Progenitor cell of endocrine pancreas (in vitro differentiated cells): Measurements from ENCODE around the gene PLGRKT. TPM values are rescaled to one million over a fixed set of nuclear protein-coding genes. Genes with fewer than 3 reads are reported as not detected.

Experiments
- DNase-seq: peaks from one replicate; pipeline ENCODE4 v3.0.0; 2021; ENCODE audit warnings: low spot score; ENCODE audit not compliant: unreplicated experiment
- H3K27ac Mint-ChIP-seq: 2 replicates; pipeline ENCODE4 v1.8.0; 2021; ENCODE audit warnings: mild to moderate bottlenecking, moderate library complexity, mixed read lengths
- H3K27me3 Mint-ChIP-seq: 2 replicates; pipeline ENCODE4 v1.8.0; 2021; ENCODE audit warnings: mixed read lengths
- H3K36me3 Mint-ChIP-seq: 2 replicates; pipeline ENCODE4 v1.8.0; 2022; ENCODE audit warnings: mixed read lengths; ENCODE audit not compliant: insufficient read depth
- H3K4me1 Mint-ChIP-seq: 2 replicates; pipeline ENCODE4 v1.8.0; 2021; ENCODE audit warnings: low read depth, mixed read lengths
- H3K4me3 Mint-ChIP-seq: 2 replicates; pipeline ENCODE4 v1.8.0; 2021; ENCODE audit warnings: low read depth, mild to moderate bottlenecking, moderate library complexity, mixed read lengths
- H3K9me3 Mint-ChIP-seq: 2 replicates; pipeline ENCODE4 v1.8.0; 2021; ENCODE audit warnings: low read depth, mixed read lengths
- total RNA-seq: library from RNA; stranded (reverse); gene quantifications from 2 replicates; pipeline ENCODE4 v1.2.1, GENCODE V29; 2021
- TF ChIP-seq, protein P1 (sequence below): fragments of 200-600 bp; sonication (generic); IDR thresholded peaks from one replicate; pipeline ENCODE4 v1.5.0; 2021; ENCODE audit warnings: antibody characterized with exemption, mild to moderate bottlenecking; ENCODE audit not compliant: unreplicated experiment

Gene PLGRKT
- total RNA-seq, 1 donor from 2014 or later, result 18.9 TPM

- peaks cover 11% of the 10 kb centered on the region for H3K27me3 Mint-ChIP-seq
- no peak within 1 kb of the TSS for H3K27ac Mint-ChIP-seq
- peak; percentile 60 for DNase-seq
- H3K4me3 Mint-ChIP-seq, result peak within 1 kb of the TSS; percentile 59
- TF ChIP-seq, protein P1, sequence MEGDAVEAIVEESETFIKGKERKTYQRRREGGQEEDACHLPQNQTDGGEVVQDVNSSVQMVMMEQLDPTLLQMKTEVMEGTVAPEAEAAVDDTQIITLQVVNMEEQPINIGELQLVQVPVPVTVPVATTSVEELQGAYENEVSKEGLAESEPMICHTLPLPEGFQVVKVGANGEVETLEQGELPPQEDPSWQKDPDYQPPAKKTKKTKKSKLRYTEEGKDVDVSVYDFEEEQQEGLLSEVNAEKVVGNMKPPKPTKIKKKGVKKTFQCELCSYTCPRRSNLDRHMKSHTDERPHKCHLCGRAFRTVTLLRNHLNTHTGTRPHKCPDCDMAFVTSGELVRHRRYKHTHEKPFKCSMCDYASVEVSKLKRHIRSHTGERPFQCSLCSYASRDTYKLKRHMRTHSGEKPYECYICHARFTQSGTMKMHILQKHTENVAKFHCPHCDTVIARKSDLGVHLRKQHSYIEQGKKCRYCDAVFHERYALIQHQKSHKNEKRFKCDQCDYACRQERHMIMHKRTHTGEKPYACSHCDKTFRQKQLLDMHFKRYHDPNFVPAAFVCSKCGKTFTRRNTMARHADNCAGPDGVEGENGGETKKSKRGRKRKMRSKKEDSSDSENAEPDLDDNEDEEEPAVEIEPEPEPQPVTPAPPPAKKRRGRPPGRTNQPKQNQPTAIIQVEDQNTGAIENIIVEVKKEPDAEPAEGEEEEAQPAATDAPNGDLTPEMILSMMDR, result peak; percentile 56
- H3K9me3 Mint-ChIP-seq, result no peaks in the 10 kb centered on the region
- peaks cover 6% of the 10 kb centered on the region for H3K4me1 Mint-ChIP-seq
- H3K36me3 Mint-ChIP-seq, result no peaks in the 10 kb centered on the region
Measured at GRCh38 chr9:5450359-5451091, 12.8 kb upstream of the PLGRKT start, which contains the start of gene CD274. TSS of gene CD274 (plus strand) at chr9:5450542. CDS start at chr9:5456114, 5,572 bp downstream.

DNA sequence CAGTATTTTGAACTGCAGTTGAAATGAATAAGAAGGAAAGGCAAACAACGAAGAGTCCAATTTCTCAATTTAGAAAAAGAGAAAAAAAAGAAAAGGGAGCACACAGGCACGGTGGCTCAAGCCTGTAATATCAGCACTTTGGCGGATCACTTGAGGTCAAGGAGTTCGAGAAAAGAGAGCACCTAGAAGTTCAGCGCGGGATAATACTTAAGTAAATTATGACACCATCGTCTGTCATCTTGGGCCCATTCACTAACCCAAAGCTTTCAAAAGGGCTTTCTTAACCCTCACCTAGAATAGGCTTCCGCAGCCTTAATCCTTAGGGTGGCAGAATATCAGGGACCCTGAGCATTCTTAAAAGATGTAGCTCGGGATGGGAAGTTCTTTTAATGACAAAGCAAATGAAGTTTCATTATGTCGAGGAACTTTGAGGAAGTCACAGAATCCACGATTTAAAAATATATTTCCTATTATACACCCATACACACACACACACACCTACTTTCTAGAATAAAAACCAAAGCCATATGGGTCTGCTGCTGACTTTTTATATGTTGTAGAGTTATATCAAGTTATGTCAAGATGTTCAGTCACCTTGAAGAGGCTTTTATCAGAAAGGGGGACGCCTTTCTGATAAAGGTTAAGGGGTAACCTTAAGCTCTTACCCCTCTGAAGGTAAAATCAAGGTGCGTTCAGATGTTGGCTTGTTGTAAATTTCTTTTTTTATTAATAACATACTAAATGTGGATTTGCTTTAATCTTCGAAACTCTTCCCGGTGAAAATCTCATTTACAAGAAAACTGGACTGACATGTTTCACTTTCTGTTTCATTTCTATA is 12.0 kb upstream of the PLGRKT start:
- Mint-ChIP-seq H3K36me3 (no peaks in the 10 kb centered on the region), H3K9me3 (no peaks in the 10 kb centered on the region), H3K4me3 (peak overlapping the region; percentile 59), H3K27ac (no peak overlapping the region), H3K27me3 (peaks cover 11% of the 10 kb centered on the region), H3K4me1 (peaks cover 6% of the 10 kb centered on the region)
- no peak for DNase-seq
- TF ChIP-seq, protein P1, result no peak

- Mint-ChIP-seq H3K27me3 (peaks cover 11% of the 10 kb centered on the region), H3K4me3 (no peak overlapping the region)
- TF ChIP-seq, protein P1, result no peak
Measured at GRCh38 chr9:5448461-5449435, 11.0 kb upstream of the PLGRKT start.

GRCh38 chr9:5448016-5448415 is 10.3 kb upstream of the PLGRKT start:
- Mint-ChIP-seq H3K27ac (no peak overlapping the region), H3K36me3 (no peaks in the 10 kb centered on the region), H3K27me3 (peaks cover 11% of the 10 kb centered on the region), H3K4me1 (peaks cover 6% of the 10 kb centered on the region), H3K9me3 (no peaks in the 10 kb centered on the region), H3K4me3 (no peak overlapping the region)
- TF ChIP-seq, protein P1, result no peak
- no peak for DNase-seq

More at GRCh38 chr9:5448461-5449435, 11.0 kb upstream of the PLGRKT start:
- H3K36me3 Mint-ChIP-seq, result no peaks in the 10 kb centered on the region
- H3K9me3 Mint-ChIP-seq, result no peaks in the 10 kb centered on the region
- H3K4me1 Mint-ChIP-seq, result peaks cover 6% of the 10 kb centered on the region
- DNase-seq, result no peak
- no peak overlapping the region for H3K27ac Mint-ChIP-seq
